Common myeloid progenitor, CD34-positive (primary cell): ENCODE measurements around the gene CEMIP.

Source experiments
- CTCF ChIA-PET: fragments of 350-600 bp; sonication (Branson Sonifier 250); formaldehyde crosslinking; loops from one replicate; lab custom pipeline; 2021; ENCODE audit warnings: antibody characterized with exemption; lab: Charles Lee
- POLR2A ChIA-PET: fragments of 350-600 bp; sonication (Branson Sonifier 250); formaldehyde crosslinking; loops from one replicate; lab custom pipeline; 2021; ENCODE audit warnings: antibody characterized with exemption; lab: Charles Lee
- DNase-seq, 3 donors: peaks; one replicate each; pipeline versions ENCODE4 v3.0.0 to v3.0.0-alpha.2; 2013
- H3K27ac ChIP-seq, 2 experiments: 1 replicate in 1 of 2; 2 replicates in 1 of 2; pipeline ENCODE4 v1.7.0; 2013; ENCODE audit warnings: inconsistent platforms in 2 of 2, low read length in 2 of 2, mild to moderate bottlenecking in 2 of 2, low read depth in 1 of 2, moderate library complexity in 1 of 2; ENCODE audit not compliant: severe bottlenecking in 2 of 2, insufficient read depth in 1 of 2, poor library complexity in 1 of 2
- H3K27me3 ChIP-seq, 5 experiments: replicated peaks in 2 of 5; 1 replicate in 3 of 5; 2 replicates in 2 of 5; pipeline versions ENCODE4 v1.6.1 to v1.7.0; 2013; ENCODE audit warnings: low read length in 4 of 5, mild to moderate bottlenecking in 2 of 5, moderate library complexity in 2 of 5, inconsistent platforms in 1 of 5; ENCODE audit not compliant: insufficient read depth in 5 of 5, control insufficient read depth in 4 of 5
- H3K36me3 ChIP-seq, 4 experiments: 1 replicate in 2 of 4; 2 replicates in 2 of 4; pipeline versions ENCODE4 v1.6.1 to v1.7.0; 2013; ENCODE audit warnings: low read length in 3 of 4, control low read depth in 1 of 4, mild to moderate bottlenecking in 1 of 4; ENCODE audit not compliant: control insufficient read depth in 4 of 4, insufficient read depth in 4 of 4
- H3K4me1 ChIP-seq, 4 experiments: 1 replicate in 3 of 4; 2 replicates in 1 of 4; pipeline versions ENCODE4 v1.6.1 to v1.7.1; 2013; ENCODE audit warnings: low read length in 3 of 4, mild to moderate bottlenecking in 3 of 4, control low read depth in 1 of 4, inconsistent platforms in 1 of 4, moderate library complexity in 1 of 4; ENCODE audit not compliant: control insufficient read depth in 4 of 4, insufficient read depth in 4 of 4; ENCODE audit errors: control extremely low read depth in 1 of 4
- H3K4me3 ChIP-seq, 7 experiments: 1 replicate in 4 of 7; 2 replicates in 3 of 7; pipeline versions ENCODE4 v1.5.1 to v1.7.0; 2013; ENCODE audit warnings: mild to moderate bottlenecking in 7 of 7, low read length in 6 of 7, moderate library complexity in 6 of 7, inconsistent platforms in 2 of 7, low read depth in 2 of 7, control low read depth in 1 of 7; ENCODE audit not compliant: insufficient read depth in 4 of 7, control insufficient read depth in 1 of 7; ENCODE audit errors: extremely low read depth in 1 of 7
- H3K9me3 ChIP-seq, 5 experiments: 1 replicate in 4 of 5; 2 replicates in 1 of 5; pipeline versions ENCODE4 v1.6.1 to v1.7.1; 2013; ENCODE audit warnings: low read length in 4 of 5, mild to moderate bottlenecking in 2 of 5, inconsistent platforms in 1 of 5, low read depth in 1 of 5, moderate library complexity in 1 of 5; ENCODE audit not compliant: control insufficient read depth in 4 of 5, insufficient read depth in 2 of 5; ENCODE audit errors: control extremely low read depth in 1 of 5
- WGBS: methylation state at CpG from one replicate; pipeline ENCODE4 v1.1.5; 2013; ENCODE audit not compliant: insufficient coverage; 5-methylcytosine and 5-hydroxymethylcytosine counted together

The CEMIP gene

GRCh38 chr15:80803580-80804525, 24.7 kb downstream of the CEMIP start:
- Histone ChIP-seq H3K4me3 (no peak overlapping the region), H3K9me3 (no peaks in the 10 kb centered on the region), H3K36me3 (no peaks in the 10 kb centered on the region), H3K4me1 (no peaks in the 10 kb centered on the region), H3K27ac (no peak overlapping the region), H3K27me3 (no peaks in the 10 kb centered on the region)
- ChIA-PET POLR2A (no interaction called here), CTCF (interaction anchor here (0.8 to 1.4 kb wide), 3 partner anchors 11 to 348 kb away, joined by 3 to 4 read pairs (median 3); partner anchors contain the start of gene CEMIP)
- 95% methylated on average over 7 of the region's 7 CpGs for WGBS
- no peak for DNase-seq

- Histone ChIP-seq H3K4me1 (no peaks in the 10 kb centered on the region), H3K9me3 (no peaks in the 10 kb centered on the region), H3K27ac (no peak overlapping the region), H3K36me3 (no peaks in the 10 kb centered on the region), H3K4me3 (no peak overlapping the region), H3K27me3 (no peaks in the 10 kb centered on the region)
- ChIA-PET POLR2A (no interaction called here), CTCF (no interaction called here)
- no peak for DNase-seq
- WGBS, result 100% methylated on average over 7 of the region's 10 CpGs
Measured at GRCh38 chr15:80804970-80805495, 25.9 kb downstream of the CEMIP start.

- CTCF ChIA-PET, result no interaction called here
Measured at GRCh38 chr15:80811781-80812315, 32.7 kb downstream of the CEMIP start.

GRCh38 chr15:80815106-80815505, 35.9 kb downstream of the CEMIP start:
- CTCF ChIA-PET, result no interaction called here
- Histone ChIP-seq H3K27ac (no peak overlapping the region), H3K36me3 (no peaks in the 10 kb centered on the region), H3K4me1 (peaks cover 0 to 24% (median 11%) of the 10 kb centered on the region in 4 experiments), H3K4me3 (no peak overlapping the region), H3K27me3 (no peaks in the 10 kb centered on the region), H3K9me3 (no peaks in the 10 kb centered on the region)
- POLR2A ChIA-PET, result no interaction called here
- WGBS, result 100% methylated on average over 1 of the region's 4 CpGs
- no peak for DNase-seq

More at GRCh38 chr15:80811781-80812315, 32.7 kb downstream of the CEMIP start:
- POLR2A ChIA-PET, result no interaction called here
- Histone ChIP-seq H3K4me1 (peaks cover 0 to 5% (median 0%) of the 10 kb centered on the region in 4 experiments), H3K9me3 (no peaks in the 10 kb centered on the region), H3K4me3 (no peak overlapping the region), H3K36me3 (no peaks in the 10 kb centered on the region), H3K27me3 (no peaks in the 10 kb centered on the region), H3K27ac (no peak overlapping the region)
- no peak for DNase-seq
- WGBS, result 83% methylated on average over 6 of the region's 9 CpGs

GRCh38 chr15:80816049-80816653, 37.0 kb downstream of the CEMIP start:
- no peak for DNase-seq
- Histone ChIP-seq H3K4me3 (no peak overlapping the region), H3K36me3 (no peaks in the 10 kb centered on the region), H3K9me3 (no peaks in the 10 kb centered on the region), H3K27ac (no peak overlapping the region), H3K27me3 (no peaks in the 10 kb centered on the region), H3K4me1 (peaks cover 0 to 24% (median 11%) of the 10 kb centered on the region in 4 experiments)
- ChIA-PET CTCF (no interaction called here), POLR2A (no interaction called here)
- WGBS, result 96% methylated on average over 3 of the region's 3 CpGs

GRCh38 chr15:80816936-80817335, 37.8 kb downstream of the CEMIP start:
- WGBS, result 50% methylated on average over 1 of the region's 4 CpGs
- Histone ChIP-seq H3K27me3 (no peaks in the 10 kb centered on the region), H3K9me3 (no peaks in the 10 kb centered on the region), H3K36me3 (no peaks in the 10 kb centered on the region), H3K4me3 (no peak overlapping the region), H3K4me1 (peaks cover 0 to 24% (median 11%) of the 10 kb centered on the region in 4 experiments), H3K27ac (no peak overlapping the region)
- DNase-seq, result no peak
- CTCF ChIA-PET, result interaction anchor here (1.3 kb wide), 1 partner anchor 37 kb away, joined by 4 read pairs; the partner anchor contains the start of gene CEMIP
- POLR2A ChIA-PET, result no interaction called here
